WTC11 (cell line): ENCODE data around the gene OR1M1.

Experiments
- CTCF ChIP-seq: fragments of 200-600 bp; IDR thresholded peaks from 2 replicates; pipeline ENCODE4 v1.8.0; 2022; ENCODE audit warnings: antibody characterized with exemption
- E2F1 ChIP-seq: sonication (generic); formaldehyde crosslinking; IDR thresholded peaks from 2 replicates; pipeline ENCODE4 v1.8.0; 2022; ENCODE audit warnings: mild to moderate bottlenecking, missing genetic modification reagents
- E2F5 ChIP-seq: sonication (generic); formaldehyde crosslinking; IDR thresholded peaks from 2 replicates; pipeline ENCODE4 v1.8.1; 2022; ENCODE audit warnings: mild to moderate bottlenecking, moderate library complexity, missing genetic modification reagents
- FOXK1 ChIP-seq: sonication (generic); formaldehyde crosslinking; IDR thresholded peaks from 2 replicates; pipeline ENCODE4 v1.8.0; 2022; ENCODE audit warnings: mild to moderate bottlenecking, moderate library complexity, missing genetic modification reagents
- GABPB1 ChIP-seq: sonication (generic); formaldehyde crosslinking; IDR thresholded peaks from 2 replicates; pipeline ENCODE4 v1.8.1; 2023; ENCODE audit warnings: mild to moderate bottlenecking, missing genetic modification reagents
- IRF1 ChIP-seq: sonication (generic); formaldehyde crosslinking; IDR thresholded peaks from 2 replicates; pipeline ENCODE4 v1.8.0; 2023; ENCODE audit warnings: missing genetic modification reagents
- MAX ChIP-seq: sonication (generic); formaldehyde crosslinking; IDR thresholded peaks from 2 replicates; pipeline ENCODE4 v1.8.0; 2022; ENCODE audit warnings: mild to moderate bottlenecking, missing genetic modification reagents
- NFYB ChIP-seq: sonication (generic); formaldehyde crosslinking; conservative IDR thresholded peaks from 2 replicates; pipeline ENCODE4 v1.8.0; 2022; ENCODE audit warnings: low read depth, missing genetic modification reagents
- NR3C1 ChIP-seq: sonication (generic); formaldehyde crosslinking; conservative IDR thresholded peaks from 2 replicates; pipeline ENCODE4 v1.8.1; 2023; ENCODE audit warnings: low read depth, mild to moderate bottlenecking, missing genetic modification reagents
- STAT6 ChIP-seq: sonication (generic); formaldehyde crosslinking; conservative IDR thresholded peaks from 2 replicates; pipeline ENCODE4 v1.8.1; 2023; ENCODE audit warnings: mild to moderate bottlenecking, low read depth, missing genetic modification reagents, moderate library complexity
- TCF7 ChIP-seq: sonication (generic); formaldehyde crosslinking; IDR thresholded peaks from 2 replicates; pipeline ENCODE4 v1.8.0; 2022; ENCODE audit warnings: mild to moderate bottlenecking, low read depth, missing genetic modification reagents, moderate library complexity
- USF2 ChIP-seq: sonication (generic); formaldehyde crosslinking; IDR thresholded peaks from 2 replicates; pipeline ENCODE4 v1.8.1; 2023; ENCODE audit warnings: mild to moderate bottlenecking, missing genetic modification reagents, moderate library complexity
- ZNF138 ChIP-seq: sonication (generic); formaldehyde crosslinking; conservative IDR thresholded peaks from 2 replicates; pipeline ENCODE4 v1.8.1; 2022; ENCODE audit warnings: mild to moderate bottlenecking, moderate library complexity, missing genetic modification reagents

- no peak for TF ChIP-seq STAT6 (CRISPR knock-in tag)
- no peak for TF ChIP-seq CTCF
- TF ChIP-seq GABPB1, result no peak
- TF ChIP-seq E2F5, result no peak
- no peak for TF ChIP-seq E2F1 (CRISPR knock-in tag)
- TF ChIP-seq FOXK1 (CRISPR knock-in tag), result no peak
- TF ChIP-seq IRF1 (CRISPR knock-in tag), result no peak
- TF ChIP-seq TCF7, result no peak
- no peak for TF ChIP-seq ZNF138 (CRISPR knock-in tag)
- TF ChIP-seq MAX (CRISPR knock-in tag), result no peak
- no peak for TF ChIP-seq NR3C1
- no peak for TF ChIP-seq USF2 (CRISPR knock-in tag)
- no peak for TF ChIP-seq NFYB
Observed at GRCh38 chr19:9115307-9115813, 28.5 kb downstream of the OR1M1 start, which contains the start of gene OR7G1.
